MM.1S (cell line): ENCODE measurements around the gene CYSTM1.

Experiments used
- DNase-seq: peaks from one replicate; pipeline ENCODE4 v3.0.0-alpha.2; 2015
- H2AFZ ChIP-seq: fragments of 300-600 bp; sonication (generic); 2 replicates; pipeline ENCODE4 v1.6.0; 2016; ENCODE audit warnings: antibody characterized with exemption, low read length
- H3F3A ChIP-seq: fragments of 300-600 bp; sonication (generic); 2 replicates; pipeline ENCODE4 v1.6.1; 2016; ENCODE audit warnings: mild to moderate bottlenecking, antibody characterized with exemption, low read length, moderate library complexity, mixed read lengths; ENCODE audit not compliant: insufficient read depth
- H3K27ac ChIP-seq: fragments of 300-600 bp; sonication (generic); 2 replicates; pipeline ENCODE4 v1.5.1; 2016; ENCODE audit warnings: mild to moderate bottlenecking, low read length
- H3K27me3 ChIP-seq: fragments of 300-600 bp; sonication (generic); replicated peaks from 2 replicates; pipeline ENCODE4 v1.6.0; 2016; ENCODE audit warnings: low read length; ENCODE audit not compliant: insufficient read depth
- H3K36me3 ChIP-seq: fragments of 300-600 bp; sonication (generic); replicated peaks from 2 replicates; pipeline ENCODE4 v1.6.1; 2016; ENCODE audit warnings: mild to moderate bottlenecking, low read length, mixed read lengths; ENCODE audit not compliant: insufficient read depth
- H3K4me1 ChIP-seq: fragments of 300-600 bp; sonication (generic); 2 replicates; pipeline ENCODE4 v1.6.1; 2016; ENCODE audit warnings: low read length, mixed read lengths
- H3K4me2 ChIP-seq: fragments of 300-600 bp; sonication (generic); 2 replicates; pipeline ENCODE4 v1.6.0; 2016; ENCODE audit warnings: low read depth, low read length
- H3K4me3 ChIP-seq: fragments of 300-600 bp; sonication (generic); 2 replicates; pipeline ENCODE4 v1.5.1; 2016; ENCODE audit warnings: low read length, mixed read lengths
- H3K79me2 ChIP-seq: fragments of 300-600 bp; sonication (generic); 2 replicates; pipeline ENCODE4 v1.6.1; 2016; ENCODE audit warnings: mixed run types, low read length, mixed read lengths
- H3K9ac ChIP-seq: fragments of 300-600 bp; sonication (generic); 2 replicates; pipeline ENCODE4 v1.6.1; 2016; ENCODE audit warnings: low read length, mixed read lengths
- H3K9me2 ChIP-seq: fragments of 300-600 bp; sonication (generic); replicated peaks from 2 replicates; pipeline ENCODE4 v1.6.1; 2016; ENCODE audit warnings: mild to moderate bottlenecking, low read length, mixed read lengths; ENCODE audit not compliant: insufficient read depth
- H3K9me3 ChIP-seq: fragments of 300-600 bp; sonication (generic); replicated peaks from 2 replicates; pipeline ENCODE4 v1.6.1; 2016; ENCODE audit warnings: mild to moderate bottlenecking, low read length, mixed read lengths; ENCODE audit not compliant: insufficient read depth
- H4K20me1 ChIP-seq: fragments of 300-600 bp; sonication (generic); 2 replicates; pipeline ENCODE4 v1.6.1; 2016; ENCODE audit warnings: mild to moderate bottlenecking, low read length, moderate library complexity, mixed read lengths; ENCODE audit not compliant: insufficient read depth
- EZH2 ChIP-seq: fragments of 300-600 bp; sonication (generic); optimal IDR thresholded peaks from 2 replicates; pipeline ENCODE3; 2017; ENCODE audit warnings: low read depth, mild to moderate bottlenecking, antibody characterized with exemption, low read length, mixed read lengths
- EZH2phosphoT487 ChIP-seq: fragments of 300-600 bp; sonication (generic); IDR thresholded peaks from 2 replicates; pipeline ENCODE4 v1.6.1; 2018; ENCODE audit warnings: antibody characterized with exemption, low read length
- TF ChIP-seq, protein P1 (sequence below): fragments of 300-600 bp; sonication (generic); IDR thresholded peaks from 2 replicates; pipeline ENCODE4 v1.5.1; 2016; ENCODE audit warnings: antibody characterized with exemption, low read length, mixed read lengths

The CYSTM1 gene

DNA sequence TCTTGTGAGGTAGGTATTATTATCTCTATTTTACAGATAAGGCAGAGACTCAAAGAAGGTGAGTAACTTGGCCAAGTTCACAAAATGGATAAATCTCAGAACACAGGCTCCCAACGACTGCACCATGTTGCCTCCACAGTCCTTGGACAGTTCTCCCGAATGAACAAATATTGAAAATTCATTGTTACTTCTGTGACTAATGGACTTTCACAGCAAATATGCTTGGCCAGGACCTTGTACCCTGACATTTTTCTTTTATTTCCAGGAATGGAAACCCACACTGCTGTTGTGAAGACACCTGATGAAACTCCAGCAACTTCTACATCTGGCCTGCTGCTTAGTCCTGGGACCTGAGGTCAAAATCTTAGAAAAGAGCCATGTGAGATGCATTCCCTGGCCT is 2.5 kb upstream of the CYSTM1 start:
- peaks cover 27% of the 10 kb centered on the region for H3K4me1 ChIP-seq
- no peak for DNase-seq
- H3K4me3 ChIP-seq = no peak overlapping the region
- no peak overlapping the region for H3K27ac ChIP-seq
- peaks cover 10% of the 10 kb centered on the region; the same call in 1 of the 2 replicates for H3F3A ChIP-seq
- H3K9me3 ChIP-seq = no peaks in the 10 kb centered on the region
- TF ChIP-seq EZH2phosphoT487 = no peak
- TF ChIP-seq, protein P1, sequence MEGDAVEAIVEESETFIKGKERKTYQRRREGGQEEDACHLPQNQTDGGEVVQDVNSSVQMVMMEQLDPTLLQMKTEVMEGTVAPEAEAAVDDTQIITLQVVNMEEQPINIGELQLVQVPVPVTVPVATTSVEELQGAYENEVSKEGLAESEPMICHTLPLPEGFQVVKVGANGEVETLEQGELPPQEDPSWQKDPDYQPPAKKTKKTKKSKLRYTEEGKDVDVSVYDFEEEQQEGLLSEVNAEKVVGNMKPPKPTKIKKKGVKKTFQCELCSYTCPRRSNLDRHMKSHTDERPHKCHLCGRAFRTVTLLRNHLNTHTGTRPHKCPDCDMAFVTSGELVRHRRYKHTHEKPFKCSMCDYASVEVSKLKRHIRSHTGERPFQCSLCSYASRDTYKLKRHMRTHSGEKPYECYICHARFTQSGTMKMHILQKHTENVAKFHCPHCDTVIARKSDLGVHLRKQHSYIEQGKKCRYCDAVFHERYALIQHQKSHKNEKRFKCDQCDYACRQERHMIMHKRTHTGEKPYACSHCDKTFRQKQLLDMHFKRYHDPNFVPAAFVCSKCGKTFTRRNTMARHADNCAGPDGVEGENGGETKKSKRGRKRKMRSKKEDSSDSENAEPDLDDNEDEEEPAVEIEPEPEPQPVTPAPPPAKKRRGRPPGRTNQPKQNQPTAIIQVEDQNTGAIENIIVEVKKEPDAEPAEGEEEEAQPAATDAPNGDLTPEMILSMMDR = no peak
- no peak for TF ChIP-seq EZH2
- H2AFZ ChIP-seq = no peak overlapping the region
- no peaks in the 10 kb centered on the region for H4K20me1 ChIP-seq
- no peaks in the 10 kb centered on the region for H3K36me3 ChIP-seq
- H3K9me2 ChIP-seq = no peaks in the 10 kb centered on the region
- no peaks in the 10 kb centered on the region for H3K27me3 ChIP-seq
- H3K9ac ChIP-seq = no peak overlapping the region
- H3K4me2 ChIP-seq = no peak overlapping the region
- no peaks in the 10 kb centered on the region for H3K79me2 ChIP-seq

DNA sequence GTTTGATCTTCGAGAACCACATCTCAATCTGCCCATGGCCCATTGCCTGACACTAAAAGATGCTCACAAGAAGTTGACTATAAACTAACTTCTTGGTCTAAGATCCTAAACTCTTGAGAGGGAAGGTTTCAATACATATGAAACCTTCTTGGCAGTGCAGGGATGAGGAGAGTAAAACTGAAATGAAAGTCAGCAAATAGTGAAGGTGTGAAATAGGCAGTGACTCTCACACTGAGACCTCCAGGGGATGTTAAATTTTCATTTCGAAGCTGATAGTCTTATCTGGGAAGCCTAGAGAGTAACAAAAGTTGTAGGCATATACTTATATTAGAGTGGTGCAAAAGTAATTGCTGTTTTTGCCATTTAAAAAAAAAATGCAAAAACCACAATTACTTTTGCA is 974 bp upstream of the CYSTM1 start:
- H2AFZ ChIP-seq = no peak overlapping the region
- no peak overlapping the region for H3K4me3 ChIP-seq
- no peaks in the 10 kb centered on the region for H3K79me2 ChIP-seq
- no peak overlapping the region for H3K4me2 ChIP-seq
- no peaks in the 10 kb centered on the region for H3K27me3 ChIP-seq
- H3K9ac ChIP-seq = no peak overlapping the region
- H3K9me3 ChIP-seq = no peaks in the 10 kb centered on the region
- DNase-seq = no peak
- no peak overlapping the region for H3K27ac ChIP-seq
- peaks cover 10% of the 10 kb centered on the region; the same call in 1 of the 2 replicates for H3F3A ChIP-seq
- no peaks in the 10 kb centered on the region for H3K36me3 ChIP-seq
- H3K9me2 ChIP-seq = no peaks in the 10 kb centered on the region
- TF ChIP-seq EZH2phosphoT487 = no peak
- TF ChIP-seq, protein P1 = no peak
- TF ChIP-seq EZH2 = no peak
- H4K20me1 ChIP-seq = no peaks in the 10 kb centered on the region
- H3K4me1 ChIP-seq = peaks cover 17% of the 10 kb centered on the region

GRCh38 chr5:140175367-140176030 is 511 bp downstream of the CYSTM1 start:
- peak; percentile 45 for DNase-seq
- H4K20me1 ChIP-seq = no peaks in the 10 kb centered on the region
- H3K4me1 ChIP-seq = peaks cover 14% of the 10 kb centered on the region
- peak overlapping the region; percentile 89 for H3K4me3 ChIP-seq
- H3K79me2 ChIP-seq = no peaks in the 10 kb centered on the region
- H3K9ac ChIP-seq = peak overlapping the region; percentile 95
- H3K36me3 ChIP-seq = no peaks in the 10 kb centered on the region
- no peaks in the 10 kb centered on the region for H3K27me3 ChIP-seq
- H3K27ac ChIP-seq = peak overlapping the region; percentile 60
- H2AFZ ChIP-seq = peak overlapping the region; percentile 80
- H3K4me2 ChIP-seq = peak overlapping the region; percentile 87
- TF ChIP-seq, protein P1 = peak; percentile 22; the same call in 1 of the 2 replicates
- no peak for TF ChIP-seq EZH2
- H3K9me3 ChIP-seq = no peaks in the 10 kb centered on the region
- peaks cover 10% of the 10 kb centered on the region; the same call in 1 of the 2 replicates for H3F3A ChIP-seq
- H3K9me2 ChIP-seq = no peaks in the 10 kb centered on the region
